ENCODE measurements around the gene SOWAHA.

Gene SOWAHA

GRCh38 chr5:132772291-132773070, 40.6 kb upstream of the SOWAHA start:
- Histone ChIP-seq H2AK5ac (ENCODE audit: low read length) (no peak overlapping the region), H3K23ac (ENCODE audit: low read length) (no peak overlapping the region), H3K18ac (ENCODE audit: low read length) (no peak overlapping the region), H3K27ac (ENCODE audit: low read depth, low read length) (no peak overlapping the region), H4K5ac (ENCODE audit: low read length) (no peak overlapping the region), H3K79me2 (ENCODE audit: control insufficient read depth, insufficient read depth, low read length) (no peaks in the 10 kb centered on the region), H3K4me1 (ENCODE audit: control insufficient read depth, low read depth, low read length) (peaks cover 3% of the 10 kb centered on the region), H2BK5ac (ENCODE audit: low read length) (no peak overlapping the region), H3K4me3 (ENCODE audit: low read length) (no peak overlapping the region), H2BK15ac (replicated peaks; ENCODE audit: low read depth) (no peak overlapping the region), H3K27me3 (ENCODE audit: insufficient read depth, low read length, poor library complexity) (no peaks in the 10 kb centered on the region), H2BK120ac (ENCODE audit: low read depth, low read length) (no peak overlapping the region), H3K4me2 (ENCODE audit: low read length) (no peak overlapping the region), H3K4ac (ENCODE audit: low read depth, low read length) (no peak overlapping the region), H3K36me3 (ENCODE audit: control insufficient read depth, insufficient read depth, low read length) (no peaks in the 10 kb centered on the region), H3K56ac (ENCODE audit: low read length) (no peak overlapping the region), H4K8ac (ENCODE audit: low read depth, low read length) (no peak overlapping the region), H3K9ac (ENCODE audit: low read length) (no peak overlapping the region), H3K79me1 (ENCODE audit: low read length) (no peaks in the 10 kb centered on the region)
- DNase-seq: no peak
- WGBS (ENCODE audit: extremely low coverage, insufficient coverage, low lambda C conversion rate): no CpG with 5 or more reads among the region's 8 CpGs

- Histone ChIP-seq H3K23ac (ENCODE audit: low read length) (no peak overlapping the region), H3K4ac (ENCODE audit: low read depth, low read length) (no peak overlapping the region), H3K56ac (ENCODE audit: low read length) (no peak overlapping the region), H3K79me1 (ENCODE audit: low read length) (no peaks in the 10 kb centered on the region), H3K27me3 (ENCODE audit: insufficient read depth, low read length, poor library complexity) (peaks cover 4% of the 10 kb centered on the region), H4K5ac (ENCODE audit: low read length) (no peak overlapping the region), H2AK5ac (ENCODE audit: low read length) (no peak overlapping the region), H2BK120ac (ENCODE audit: low read depth, low read length) (no peak overlapping the region), H3K4me3 (ENCODE audit: low read length) (no peak overlapping the region), H4K8ac (ENCODE audit: low read depth, low read length) (no peak overlapping the region), H3K79me2 (ENCODE audit: control insufficient read depth, insufficient read depth, low read length) (no peaks in the 10 kb centered on the region), H2BK5ac (ENCODE audit: low read length) (no peak overlapping the region), H3K18ac (ENCODE audit: low read length) (no peak overlapping the region), H3K36me3 (ENCODE audit: control insufficient read depth, insufficient read depth, low read length) (no peaks in the 10 kb centered on the region), H3K9ac (ENCODE audit: low read length) (no peak overlapping the region), H3K27ac (ENCODE audit: low read depth, low read length) (no peak overlapping the region), H2BK15ac (replicated peaks; ENCODE audit: low read depth) (no peak overlapping the region), H3K4me1 (ENCODE audit: control insufficient read depth, low read depth, low read length) (peaks cover 3% of the 10 kb centered on the region), H3K4me2 (ENCODE audit: low read length) (no peak overlapping the region)
- WGBS (ENCODE audit: extremely low coverage, insufficient coverage, low lambda C conversion rate): no CpG with 5 or more reads among the region's 5 CpGs
- DNase-seq: no peak
Measured at GRCh38 chr5:132773114-132773513, 40.0 kb upstream of the SOWAHA start.

GRCh38 chr5:132773601-132774355, 39.3 kb upstream of the SOWAHA start:
- Histone ChIP-seq H3K79me2 (ENCODE audit: control insufficient read depth, insufficient read depth, low read length) (no peaks in the 10 kb centered on the region), H3K4me1 (ENCODE audit: control insufficient read depth, low read depth, low read length) (peaks cover 3% of the 10 kb centered on the region), H3K27ac (ENCODE audit: low read depth, low read length) (no peak overlapping the region), H3K9ac (ENCODE audit: low read length) (no peak overlapping the region), H2BK120ac (ENCODE audit: low read depth, low read length) (no peak overlapping the region), H4K8ac (ENCODE audit: low read depth, low read length) (no peak overlapping the region), H3K79me1 (ENCODE audit: low read length) (no peaks in the 10 kb centered on the region), H3K18ac (ENCODE audit: low read length) (no peak overlapping the region), H3K4me2 (ENCODE audit: low read length) (no peak overlapping the region), H3K56ac (ENCODE audit: low read length) (no peak overlapping the region), H2AK5ac (ENCODE audit: low read length) (no peak overlapping the region), H3K4me3 (ENCODE audit: low read length) (no peak overlapping the region), H3K23ac (ENCODE audit: low read length) (no peak overlapping the region), H3K4ac (ENCODE audit: low read depth, low read length) (no peak overlapping the region), H3K27me3 (ENCODE audit: insufficient read depth, low read length, poor library complexity) (peaks cover 5% of the 10 kb centered on the region), H2BK15ac (replicated peaks; ENCODE audit: low read depth) (no peak overlapping the region), H4K5ac (ENCODE audit: low read length) (no peak overlapping the region), H3K36me3 (ENCODE audit: control insufficient read depth, insufficient read depth, low read length) (no peaks in the 10 kb centered on the region), H2BK5ac (ENCODE audit: low read length) (no peak overlapping the region)
- no CpG with 5 or more reads among the region's 12 CpGs for WGBS (ENCODE audit: extremely low coverage, insufficient coverage, low lambda C conversion rate)
- no peak for DNase-seq

- Histone ChIP-seq H2BK120ac (ENCODE audit: low read depth, low read length) (no peak overlapping the region), H3K79me1 (ENCODE audit: low read length) (no peaks in the 10 kb centered on the region), H3K27me3 (ENCODE audit: insufficient read depth, low read length, poor library complexity) (peaks cover 9% of the 10 kb centered on the region), H3K56ac (ENCODE audit: low read length) (peak overlapping the region; percentile 20), H3K9ac (ENCODE audit: low read length) (no peak overlapping the region), H4K8ac (ENCODE audit: low read depth, low read length) (no peak overlapping the region), H2BK5ac (ENCODE audit: low read length) (no peak overlapping the region), H4K5ac (ENCODE audit: low read length) (no peak overlapping the region), H2BK15ac (replicated peaks; ENCODE audit: low read depth) (no peak overlapping the region), H3K36me3 (ENCODE audit: control insufficient read depth, insufficient read depth, low read length) (no peaks in the 10 kb centered on the region), H3K18ac (ENCODE audit: low read length) (no peak overlapping the region), H3K4ac (ENCODE audit: low read depth, low read length) (no peak overlapping the region), H3K4me2 (ENCODE audit: low read length) (no peak overlapping the region), H3K4me1 (ENCODE audit: control insufficient read depth, low read depth, low read length) (peaks cover 3% of the 10 kb centered on the region), H3K23ac (ENCODE audit: low read length) (no peak overlapping the region), H3K4me3 (ENCODE audit: low read length) (no peak overlapping the region), H2AK5ac (ENCODE audit: low read length) (no peak overlapping the region), H3K27ac (ENCODE audit: low read depth, low read length) (no peak overlapping the region), H3K79me2 (ENCODE audit: control insufficient read depth, insufficient read depth, low read length) (no peaks in the 10 kb centered on the region)
- no CpG with 5 or more reads among the region's 3 CpGs for WGBS (ENCODE audit: extremely low coverage, insufficient coverage, low lambda C conversion rate)
- no peak for DNase-seq
Measured at GRCh38 chr5:132774406-132774805, 38.7 kb upstream of the SOWAHA start.

GRCh38 chr5:132774896-132775295, 38.2 kb upstream of the SOWAHA start:
- no peaks in the 10 kb centered on the region for H3K79me2 ChIP-seq (ENCODE audit: control insufficient read depth, insufficient read depth, low read length)
- H3K27ac ChIP-seq (ENCODE audit: low read depth, low read length): no peak overlapping the region
- H3K4me3 ChIP-seq (ENCODE audit: low read length): no peak overlapping the region
- H3K27me3 ChIP-seq (ENCODE audit: insufficient read depth, low read length, poor library complexity): peaks cover 9% of the 10 kb centered on the region
- no peak overlapping the region for H3K4ac ChIP-seq (ENCODE audit: low read depth, low read length)
- peaks cover 3% of the 10 kb centered on the region for H3K4me1 ChIP-seq (ENCODE audit: control insufficient read depth, low read depth, low read length)
- H3K9ac ChIP-seq (ENCODE audit: low read length): no peak overlapping the region
- no peak overlapping the region for H2BK15ac ChIP-seq (replicated peaks; ENCODE audit: low read depth)
- no peak overlapping the region for H4K8ac ChIP-seq (ENCODE audit: low read depth, low read length)
- no peaks in the 10 kb centered on the region for H3K79me1 ChIP-seq (ENCODE audit: low read length)
- no peak overlapping the region for H2AK5ac ChIP-seq (ENCODE audit: low read length)
- no peak for DNase-seq
- H4K5ac ChIP-seq (ENCODE audit: low read length): no peak overlapping the region
- H2BK5ac ChIP-seq (ENCODE audit: low read length): no peak overlapping the region
- H3K36me3 ChIP-seq (ENCODE audit: control insufficient read depth, insufficient read depth, low read length): no peaks in the 10 kb centered on the region
- H3K56ac ChIP-seq (ENCODE audit: low read length): no peak overlapping the region
- no CpG with 5 or more reads among the region's 5 CpGs for WGBS (ENCODE audit: extremely low coverage, insufficient coverage, low lambda C conversion rate)
- no peak overlapping the region for H3K18ac ChIP-seq (ENCODE audit: low read length)
- H2BK120ac ChIP-seq (ENCODE audit: low read depth, low read length): no peak overlapping the region
- H3K23ac ChIP-seq (ENCODE audit: low read length): no peak overlapping the region
- H3K4me2 ChIP-seq (ENCODE audit: low read length): no peak overlapping the region
